OCI-LY3 (cell line): Measurements from ENCODE around the gene U2SURP.

ENCODE experiments used
- H2AFZ ChIP-seq: fragments of 200-600, 300-600 bp; shearing (Covaris generic); 2 replicates; pipeline ENCODE4 v1.6.0; 2014; ENCODE audit warnings: antibody characterized with exemption, low read depth, low read length
- H3K27ac ChIP-seq: fragments of 200-600, 300-600 bp; sonication (generic); 2 replicates; pipeline ENCODE4 v1.5.1; 2014; ENCODE audit warnings: mild to moderate bottlenecking, low read length, moderate library complexity, mixed read lengths
- H3K27me3 ChIP-seq: fragments of 200-600, 300-600 bp; sonication (generic); 2 replicates; pipeline ENCODE4 v1.6.1; 2014; ENCODE audit warnings: low read depth, low read length, mixed read lengths
- H3K36me3 ChIP-seq: fragments of 200-600, 300-600 bp; sonication (generic); replicated peaks from 2 replicates; pipeline ENCODE3; 2014; ENCODE audit warnings: low read depth, low read length, mixed read lengths
- H3K4me1 ChIP-seq: fragments of 300-600, 200-600 bp; sonication (generic); 2 replicates; pipeline ENCODE4 v1.6.1; 2014; ENCODE audit warnings: low read length, mixed read lengths
- H3K4me2 ChIP-seq: fragments of 200-600, 300-600 bp; sonication (generic); 2 replicates; pipeline ENCODE4 v1.6.1; 2014; ENCODE audit warnings: low read length, mixed read lengths
- H3K4me3 ChIP-seq: fragments of 300-600, 200-600 bp; sonication (generic); 2 replicates; pipeline ENCODE4 v1.5.1; 2014; ENCODE audit warnings: antibody characterized with exemption, mild to moderate bottlenecking, low read length, moderate library complexity
- H3K79me2 ChIP-seq: fragments of 300-600, 200-600 bp; shearing (Covaris generic); 2 replicates; pipeline ENCODE4 v1.6.1; 2014; ENCODE audit warnings: mild to moderate bottlenecking, low read length, mixed read lengths
- H3K9ac ChIP-seq: fragments of 300-600, 200-600 bp; shearing (Covaris generic); 2 replicates; pipeline ENCODE4 v1.6.0; 2014; ENCODE audit warnings: mild to moderate bottlenecking, low read length, moderate library complexity
- H3K9me3 ChIP-seq: fragments of 200-600, 300-600 bp; shearing (Covaris generic); 2 replicates; pipeline ENCODE4 v1.6.1; 2014; ENCODE audit warnings: low read length, mixed read lengths; ENCODE audit not compliant: insufficient read depth
- H4K20me1 ChIP-seq: fragments of 200-600, 300-600 bp; sonication (generic); 2 replicates; pipeline ENCODE4 v1.6.1; 2016; ENCODE audit warnings: low read length, mixed read lengths; ENCODE audit not compliant: insufficient read depth
- EZH2phosphoT487 ChIP-seq: fragments of 200-600 bp; shearing (Covaris generic); IDR thresholded peaks from 2 replicates; pipeline ENCODE4 v1.6.1; 2018; ENCODE audit warnings: antibody characterized with exemption, mixed run types, low read depth
- TF ChIP-seq, protein P1 (sequence below): fragments of 200-600, 300-600 bp; sonication (generic); IDR thresholded peaks from 2 replicates; pipeline ENCODE4 v1.5.1; 2014; ENCODE audit warnings: antibody characterized with exemption, low read length, low read depth

The U2SURP gene

DNA sequence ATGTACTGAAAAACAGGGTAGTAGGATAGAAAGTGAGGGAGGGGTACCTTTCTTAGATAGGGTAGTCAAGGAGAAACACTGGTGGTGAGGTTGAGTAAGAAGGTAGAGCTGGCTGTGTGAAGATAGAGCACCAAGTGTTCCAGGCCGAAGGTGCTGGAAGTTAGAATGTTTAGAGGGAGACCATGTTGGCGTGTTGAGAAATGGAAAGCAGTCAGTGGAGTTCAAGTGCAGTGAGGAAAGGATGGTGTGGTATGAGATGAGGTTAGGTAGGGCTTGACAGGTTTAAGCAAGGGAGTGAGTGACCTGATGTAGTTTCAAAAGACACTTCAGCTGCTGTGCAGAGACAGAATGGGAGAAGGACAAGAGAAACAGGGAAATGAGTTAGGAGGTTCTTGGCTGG lies 64.0 kb downstream of the U2SURP start:
- no peak overlapping the region for H2AFZ ChIP-seq
- no peak overlapping the region for H3K4me2 ChIP-seq
- H4K20me1 ChIP-seq, result peaks cover 2% of the 10 kb centered on the region; the same call in 1 of the 2 replicates
- peaks cover 15% of the 10 kb centered on the region for H3K4me1 ChIP-seq
- no peaks in the 10 kb centered on the region for H3K9me3 ChIP-seq
- H3K36me3 ChIP-seq, result peaks cover 18% of the 10 kb centered on the region
- no peak overlapping the region for H3K27ac ChIP-seq
- no peak overlapping the region for H3K4me3 ChIP-seq
- TF ChIP-seq, protein P1, sequence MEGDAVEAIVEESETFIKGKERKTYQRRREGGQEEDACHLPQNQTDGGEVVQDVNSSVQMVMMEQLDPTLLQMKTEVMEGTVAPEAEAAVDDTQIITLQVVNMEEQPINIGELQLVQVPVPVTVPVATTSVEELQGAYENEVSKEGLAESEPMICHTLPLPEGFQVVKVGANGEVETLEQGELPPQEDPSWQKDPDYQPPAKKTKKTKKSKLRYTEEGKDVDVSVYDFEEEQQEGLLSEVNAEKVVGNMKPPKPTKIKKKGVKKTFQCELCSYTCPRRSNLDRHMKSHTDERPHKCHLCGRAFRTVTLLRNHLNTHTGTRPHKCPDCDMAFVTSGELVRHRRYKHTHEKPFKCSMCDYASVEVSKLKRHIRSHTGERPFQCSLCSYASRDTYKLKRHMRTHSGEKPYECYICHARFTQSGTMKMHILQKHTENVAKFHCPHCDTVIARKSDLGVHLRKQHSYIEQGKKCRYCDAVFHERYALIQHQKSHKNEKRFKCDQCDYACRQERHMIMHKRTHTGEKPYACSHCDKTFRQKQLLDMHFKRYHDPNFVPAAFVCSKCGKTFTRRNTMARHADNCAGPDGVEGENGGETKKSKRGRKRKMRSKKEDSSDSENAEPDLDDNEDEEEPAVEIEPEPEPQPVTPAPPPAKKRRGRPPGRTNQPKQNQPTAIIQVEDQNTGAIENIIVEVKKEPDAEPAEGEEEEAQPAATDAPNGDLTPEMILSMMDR, result no peak
- TF ChIP-seq EZH2phosphoT487, result no peak
- no peaks in the 10 kb centered on the region for H3K27me3 ChIP-seq
- no peak overlapping the region for H3K9ac ChIP-seq
- peaks cover 8% of the 10 kb centered on the region; the same call in 1 of the 2 replicates for H3K79me2 ChIP-seq

DNA sequence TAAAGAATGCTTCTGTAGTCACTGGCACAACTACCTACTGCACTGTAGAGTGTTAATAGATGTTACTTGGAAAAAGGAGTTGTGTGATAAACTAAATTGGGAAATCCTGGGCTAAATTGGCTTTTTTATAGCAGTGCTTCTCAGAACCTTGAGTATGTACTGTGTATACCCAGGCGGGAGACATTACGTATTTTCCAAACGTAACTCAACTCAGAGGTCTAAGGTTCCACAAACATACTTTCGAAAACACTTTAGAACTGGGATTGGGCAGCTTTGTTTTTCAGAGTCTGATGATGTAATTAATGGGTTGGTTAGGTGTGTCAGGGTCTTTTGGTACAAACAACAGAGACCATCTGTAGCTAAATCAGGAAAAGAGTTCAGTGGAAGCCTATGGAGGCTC lies 64.7 kb downstream of the U2SURP start:
- H3K4me3 ChIP-seq, result no peak overlapping the region
- no peak overlapping the region for H2AFZ ChIP-seq
- H3K9ac ChIP-seq, result no peak overlapping the region
- no peaks in the 10 kb centered on the region for H3K9me3 ChIP-seq
- peaks cover 2% of the 10 kb centered on the region; the same call in 1 of the 2 replicates for H4K20me1 ChIP-seq
- H3K36me3 ChIP-seq, result peaks cover 18% of the 10 kb centered on the region
- peaks cover 9% of the 10 kb centered on the region for H3K4me1 ChIP-seq
- H3K27ac ChIP-seq, result no peak overlapping the region
- H3K4me2 ChIP-seq, result no peak overlapping the region
- H3K79me2 ChIP-seq, result peaks cover 8% of the 10 kb centered on the region; the same call in 1 of the 2 replicates
- TF ChIP-seq, protein P1, result no peak
- no peak for TF ChIP-seq EZH2phosphoT487
- H3K27me3 ChIP-seq, result no peaks in the 10 kb centered on the region

DNA sequence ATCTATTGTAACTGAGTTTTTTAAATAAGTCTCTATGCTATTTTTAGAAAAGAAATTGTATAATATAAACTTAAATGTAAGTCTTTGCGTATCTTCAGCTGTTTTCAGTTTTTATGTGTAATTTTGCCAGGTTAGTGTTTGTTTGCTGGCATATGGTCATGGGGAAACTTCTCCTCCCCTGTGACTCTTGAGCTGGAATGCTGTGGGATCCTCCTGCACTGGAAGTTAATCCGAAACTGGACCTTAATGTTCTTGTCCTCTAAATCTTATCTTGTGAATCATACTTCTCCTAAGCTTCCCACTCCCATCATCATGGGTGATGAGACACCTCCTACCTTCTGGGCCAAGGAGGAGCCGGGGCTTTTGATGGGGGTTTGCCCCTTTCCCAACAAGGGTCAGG lies 65.8 kb downstream of the U2SURP start:
- Histone ChIP-seq H3K9me3 (no peaks in the 10 kb centered on the region), H4K20me1 (no peaks in the 10 kb centered on the region), H3K4me3 (no peak overlapping the region), H3K27ac (no peak overlapping the region), H3K27me3 (no peaks in the 10 kb centered on the region), H3K79me2 (no peaks in the 10 kb centered on the region), H3K9ac (no peak overlapping the region), H2AFZ (no peak overlapping the region), H3K4me1 (no peaks in the 10 kb centered on the region), H3K4me2 (no peak overlapping the region), H3K36me3 (peaks cover 11% of the 10 kb centered on the region)
- TF ChIP-seq, protein P1, result no peak
- no peak for TF ChIP-seq EZH2phosphoT487

DNA sequence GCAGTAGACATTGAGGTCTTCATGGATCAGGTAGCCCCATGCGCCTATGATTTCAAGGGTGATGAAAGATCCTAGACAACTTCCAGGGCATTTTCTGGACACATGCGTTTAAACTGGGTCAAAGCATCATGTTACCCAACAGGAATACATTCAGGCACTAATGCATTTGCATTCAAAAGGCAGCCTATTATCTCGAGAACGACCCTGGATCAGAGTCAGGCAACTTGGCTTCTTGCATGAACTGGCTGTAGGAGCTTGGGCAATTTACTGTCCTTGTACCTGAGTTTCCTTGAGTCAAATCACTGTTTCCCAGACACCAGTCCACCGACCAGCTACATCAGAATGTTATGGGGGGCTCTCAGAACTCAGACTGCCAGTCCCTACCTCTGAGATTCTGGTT lies 66.7 kb downstream of the U2SURP start:
- Histone ChIP-seq H3K79me2 (no peaks in the 10 kb centered on the region), H3K4me2 (no peak overlapping the region), H3K9ac (no peak overlapping the region), H3K36me3 (peaks cover 2% of the 10 kb centered on the region), H3K9me3 (no peaks in the 10 kb centered on the region), H3K4me3 (no peak overlapping the region), H3K27me3 (no peaks in the 10 kb centered on the region), H4K20me1 (no peaks in the 10 kb centered on the region), H2AFZ (no peak overlapping the region), H3K4me1 (no peaks in the 10 kb centered on the region), H3K27ac (no peak overlapping the region)
- no peak for TF ChIP-seq EZH2phosphoT487
- TF ChIP-seq, protein P1, result no peak
